ENCODE results near the gene MUC4.
"Not testable (repeated sequence)": the region's sequence is repeated elsewhere in the genome, so short reads cannot be mapped to it uniquely, and the experiment has no call there.

The MUC4 gene

DNA sequence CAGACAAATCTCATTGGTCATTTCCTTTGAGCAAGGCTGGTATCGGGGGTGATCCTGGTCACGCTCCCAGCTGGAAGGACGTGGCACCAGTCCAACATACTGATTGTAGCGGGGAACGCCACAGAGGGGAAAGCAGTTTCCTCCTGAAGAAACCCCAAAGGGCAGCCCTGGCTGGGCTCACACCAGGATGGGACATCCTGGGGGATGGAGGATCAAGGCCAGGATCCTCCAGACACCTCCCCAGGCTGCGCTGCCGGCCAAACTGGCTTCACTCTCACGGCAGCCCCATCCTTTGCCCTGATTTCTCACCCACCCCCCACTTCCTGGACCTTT lies 54.3 kb downstream of the MUC4 start:
- no peak for DNase-seq

DNA sequence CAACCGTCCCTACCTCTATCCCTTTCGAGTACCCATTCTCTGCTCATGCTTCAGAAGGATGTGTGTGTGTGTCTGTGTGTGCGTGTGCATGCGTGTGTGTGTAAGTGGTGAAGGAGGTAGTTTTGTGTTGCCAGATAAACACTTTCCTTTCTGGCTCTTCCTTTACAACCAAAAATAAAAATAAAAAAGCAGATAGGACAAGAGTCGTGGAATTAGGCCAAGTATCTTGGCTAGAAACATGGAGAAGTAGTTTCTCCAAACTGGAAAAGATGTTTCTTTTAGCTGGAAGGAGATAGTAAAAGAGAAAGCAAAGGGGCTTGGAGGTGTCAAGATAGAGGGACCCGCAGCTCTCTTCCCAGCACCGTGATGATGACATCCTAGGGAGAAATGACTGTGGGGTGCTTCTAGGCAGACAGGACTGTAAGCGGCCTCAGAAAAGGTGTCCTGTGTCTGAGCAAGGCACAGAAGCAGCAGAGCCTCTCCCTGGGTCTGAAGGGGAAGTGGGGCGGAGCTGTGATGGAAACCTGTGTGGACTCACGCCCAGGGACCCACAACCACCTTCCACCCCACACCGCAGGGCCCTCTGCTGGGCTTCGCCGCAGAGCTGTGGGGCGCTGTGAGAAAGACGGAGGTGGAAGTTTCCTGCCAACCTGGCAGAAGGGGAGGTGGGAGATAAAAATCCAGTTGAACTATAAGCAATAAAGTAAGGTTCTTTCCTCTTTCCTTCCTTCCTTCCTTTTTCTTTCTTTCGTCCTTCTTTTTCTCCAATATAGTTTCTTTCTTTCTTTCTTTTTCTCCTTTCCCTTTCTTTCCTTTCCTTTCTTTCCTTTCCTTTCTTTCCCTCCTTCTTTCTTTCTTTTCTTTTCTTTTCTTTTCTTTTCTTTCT lies 55.7 kb downstream of the MUC4 start:
- no peak for DNase-seq

- DNase-seq, result no peak
Measured at GRCh38 chr3:195755391-195755790, 56.3 kb downstream of the MUC4 start.

DNA sequence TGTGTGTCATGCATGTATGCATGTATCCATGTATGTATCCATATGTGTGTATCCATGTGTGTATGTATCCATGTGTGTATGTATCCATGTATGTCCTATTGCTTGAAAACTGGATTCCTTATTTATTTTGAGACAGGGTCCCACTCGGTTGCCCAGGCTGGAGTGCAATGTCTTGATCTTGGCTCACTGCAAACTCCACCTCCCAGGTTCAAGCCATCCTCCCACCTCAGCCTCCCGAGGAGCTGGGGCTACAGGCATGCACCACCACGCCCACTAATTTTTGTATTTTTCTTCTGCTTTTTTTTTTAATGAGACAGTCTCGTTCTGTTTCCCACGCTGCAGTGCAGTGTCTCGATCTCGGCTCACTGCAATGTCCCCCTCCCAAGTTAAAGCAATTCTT lies 56.8 kb downstream of the MUC4 start:
- no peak for DNase-seq

DNA sequence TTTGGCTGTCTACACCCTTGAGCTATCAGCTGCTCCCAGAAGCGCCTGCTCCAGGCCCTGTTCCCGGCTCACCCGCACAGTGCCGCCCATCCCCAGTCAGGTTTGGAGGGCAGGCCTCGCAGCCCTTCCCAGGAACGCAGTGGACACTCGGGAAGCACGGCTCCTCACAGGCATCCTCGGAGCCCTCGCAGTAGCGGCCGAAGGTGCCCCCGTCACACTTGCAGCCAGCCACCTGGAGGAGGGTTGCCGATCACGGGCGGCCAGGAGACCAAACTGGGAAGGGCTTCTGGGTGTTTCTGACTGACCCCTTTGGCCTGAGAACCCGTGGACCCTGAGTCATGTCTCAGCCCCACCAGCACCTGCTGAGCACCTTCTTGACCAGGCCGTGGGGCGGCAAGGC lies 57.6 kb downstream of the MUC4 start:
- no peak for DNase-seq

GRCh38 chr3:195753581-195753980 lies 58.1 kb downstream of the MUC4 start:
- DNase-seq, result no peak

- no peak for DNase-seq
Measured at GRCh38 chr3:195752546-195753331, 59.0 kb downstream of the MUC4 start.

DNA sequence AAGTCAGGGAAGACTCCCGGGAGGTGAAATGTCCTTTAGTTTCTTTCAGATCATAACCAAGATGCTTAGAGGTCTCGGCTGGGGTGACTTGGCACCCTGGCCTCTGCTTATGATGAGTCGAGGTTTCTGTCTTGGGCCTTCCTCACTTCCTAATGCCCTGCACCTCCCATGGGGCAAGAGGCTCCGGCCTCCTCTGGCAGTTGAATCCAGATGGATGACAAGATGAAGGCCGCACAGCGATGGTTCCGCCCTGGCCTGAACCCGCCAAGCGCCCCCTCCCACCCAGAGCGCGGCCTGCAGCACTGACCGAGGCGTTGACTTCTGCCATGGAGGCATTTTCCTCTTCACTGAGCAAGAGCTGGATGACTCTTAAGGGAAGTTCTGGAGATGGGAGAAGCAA lies 59.7 kb downstream of the MUC4 start:
- DNase-seq, result no peak

- DNase-seq, result no peak
Measured at GRCh38 chr3:195751560-195751959, 60.2 kb downstream of the MUC4 start.

GRCh38 chr3:195750797-195751520 lies 60.8 kb downstream of the MUC4 start:
- no peak for DNase-seq

- not testable (repeated sequence) for DNase-seq
Measured at GRCh38 chr3:195749101-195749500, 62.6 kb downstream of the MUC4 start.

- no peak for DNase-seq
Measured at GRCh38 chr3:195748661-195749060, 63.1 kb downstream of the MUC4 start.

DNA sequence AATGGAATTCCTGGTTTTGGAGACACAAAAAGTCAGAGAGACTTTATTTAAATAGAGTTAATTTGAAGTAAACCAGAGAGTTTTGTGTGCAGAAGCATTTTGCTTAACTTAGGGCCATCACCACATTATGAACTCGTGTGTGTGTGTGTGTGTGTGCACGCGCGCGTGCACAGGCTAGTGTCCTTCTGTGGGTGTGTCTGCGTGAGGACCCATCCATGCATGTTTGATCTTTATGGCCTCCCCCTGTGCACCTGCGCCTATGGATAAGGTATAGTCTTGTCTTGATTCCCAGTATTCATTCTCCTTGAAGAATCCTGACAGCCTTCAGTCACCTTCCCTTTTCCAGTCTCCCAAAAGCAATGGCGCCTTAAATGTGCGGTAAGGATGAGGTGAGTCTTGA lies 65.0 kb downstream of the MUC4 start:
- no peak for DNase-seq

GRCh38 chr3:195746346-195746745 lies 65.4 kb downstream of the MUC4 start:
- DNase-seq, result no peak

- no peak for DNase-seq
Measured at GRCh38 chr3:195744437-195744836, 67.3 kb downstream of the MUC4 start.

- no peak for DNase-seq
Measured at GRCh38 chr3:195739561-195740111, 72.1 kb downstream of the MUC4 start.

DNA sequence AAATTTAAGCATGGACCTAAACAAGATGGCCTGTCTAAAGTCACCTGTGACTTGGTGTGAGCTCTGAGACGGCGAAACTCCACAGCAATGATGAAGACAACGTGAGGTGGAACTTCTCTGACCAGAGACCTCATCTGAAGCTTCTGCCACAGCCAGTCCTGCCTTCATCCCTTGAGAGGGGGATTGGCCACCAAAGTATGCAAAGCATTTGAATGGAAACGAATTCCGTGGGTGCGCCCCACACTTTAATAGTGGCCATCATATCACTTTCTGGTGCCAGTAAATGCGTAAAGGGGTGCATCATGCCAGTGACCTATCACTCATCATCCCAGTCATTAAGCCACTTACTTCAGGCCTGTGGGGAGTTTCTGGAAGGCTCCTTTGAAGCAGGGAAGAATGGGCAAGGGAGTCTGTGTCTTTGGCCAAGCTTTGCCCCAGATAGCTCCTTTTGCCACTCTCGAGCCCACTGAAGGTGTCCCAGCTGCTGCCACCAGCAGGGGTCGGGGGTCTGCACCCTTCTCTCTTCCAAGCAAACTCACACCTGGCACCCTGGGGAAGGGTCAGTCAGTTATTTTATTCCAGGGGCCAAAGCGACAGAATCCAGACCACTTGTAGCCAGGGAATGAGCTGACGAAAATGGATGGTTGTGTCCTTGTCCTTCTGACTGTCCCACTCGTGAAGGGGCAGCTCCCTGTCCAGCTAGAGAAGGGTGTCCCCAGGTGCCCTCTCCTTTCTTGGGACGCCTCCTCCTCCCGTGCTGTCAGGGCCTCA lies 73.3 kb downstream of the MUC4 start:
- DNase-seq, result no peak

DNA sequence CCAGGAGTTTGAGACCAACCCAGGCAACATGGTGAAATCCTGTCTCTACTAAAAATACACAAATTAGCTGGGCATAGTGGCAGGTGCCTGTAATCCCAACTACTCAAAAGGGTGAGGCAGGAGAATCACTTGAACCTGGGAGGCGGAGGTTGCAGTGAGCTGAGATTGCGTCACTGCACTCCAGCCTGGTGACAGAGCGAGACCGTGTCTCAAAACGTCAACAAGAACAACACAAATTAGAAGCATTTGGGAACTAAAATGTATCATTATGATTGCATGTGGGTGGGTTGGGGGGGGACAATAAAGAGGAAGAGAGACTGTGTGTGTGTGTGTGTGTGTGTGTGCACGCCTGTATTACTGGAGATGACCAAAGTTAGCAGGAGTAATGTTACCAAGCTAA lies 73.9 kb downstream of the MUC4 start:
- not testable (repeated sequence) for DNase-seq

DNA sequence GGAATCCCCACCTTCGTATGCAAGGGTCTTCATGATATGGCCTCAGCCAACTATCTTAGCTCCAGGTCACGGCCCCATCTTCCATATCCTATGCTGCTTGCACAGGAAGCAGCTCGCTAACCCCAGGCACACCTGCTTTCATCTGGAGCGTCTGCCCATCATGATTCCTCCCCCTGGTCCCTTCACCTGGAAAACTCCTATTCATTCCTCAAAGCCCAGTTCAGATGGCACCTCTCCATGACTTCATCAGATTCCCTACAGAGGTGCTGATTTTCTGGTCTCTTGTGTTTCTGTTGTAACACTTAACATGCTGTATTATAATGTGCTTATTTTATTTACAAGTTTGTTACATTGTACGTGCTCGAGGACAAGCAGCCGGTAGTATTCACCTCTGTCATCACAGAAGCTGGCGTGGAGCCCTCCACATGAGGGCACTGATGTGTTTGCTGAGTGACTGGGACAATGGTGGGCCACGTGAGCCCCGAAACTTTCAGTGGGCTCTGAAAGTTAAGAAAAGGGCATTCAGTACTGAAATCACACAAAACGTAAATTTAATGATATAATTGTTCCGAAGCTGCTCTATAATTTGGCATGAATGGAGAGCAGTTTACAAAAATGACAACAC lies 74.8 kb downstream of the MUC4 start:
- DNase-seq, result no peak

GRCh38 chr3:195735036-195735695 lies 76.6 kb downstream of the MUC4 start:
- DNase-seq, result no peak

DNA sequence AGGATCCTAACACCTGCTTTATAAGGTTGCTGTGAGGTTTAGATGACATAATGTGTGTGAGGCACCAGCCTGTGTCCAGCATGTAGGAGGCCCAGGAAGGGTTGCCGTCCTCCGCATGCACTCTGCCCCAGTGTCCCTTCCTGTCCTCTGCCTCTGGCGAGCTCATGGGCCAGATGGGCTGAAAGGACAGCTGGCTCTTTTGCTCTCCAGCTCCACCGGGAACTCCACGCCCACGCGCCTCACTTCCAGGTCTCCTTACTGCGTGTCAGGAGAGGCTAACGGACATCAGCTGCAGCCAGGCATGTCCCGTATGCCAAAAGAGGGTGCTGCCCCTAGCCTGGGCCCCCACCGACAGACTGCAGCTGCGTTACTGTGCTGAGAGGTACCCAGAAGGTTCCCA lies 78.8 kb downstream of the MUC4 start:
- DNase-seq, result no peak

Data from stimulated activated CD4-positive, alpha-beta T cell treated with anti-CD3 and anti-CD28 coated beads, Interleukin-4, amount 100 ng/mL, for 1 hour (primary cell).